ENCODE results near the gene ARL11.

Gene ARL11

GRCh38 chr13:49629947-49630346, 1.6 kb downstream of the ARL11 start:
- Histone ChIP-seq H3K36me3 (replicated peaks; ENCODE audit: insufficient read depth, low read length) (no peaks in the 10 kb centered on the region), H3K4me1 (ENCODE audit: low read length) (no peaks in the 10 kb centered on the region), H3K27ac (ENCODE audit: low read length) (no peak overlapping the region), H3K4me3 (ENCODE audit: low read length) (no peak overlapping the region), H3K9ac (ENCODE audit: low read length) (no peak overlapping the region), H4K20me1 (ENCODE audit: insufficient read depth, low read length) (no peaks in the 10 kb centered on the region), H3K79me2 (ENCODE audit: low read length) (no peaks in the 10 kb centered on the region), H3F3A (ENCODE audit: insufficient read depth, low read length) (no peaks in the 10 kb centered on the region), H3K4me2 (ENCODE audit: low read depth, low read length) (no peak overlapping the region), H3K9me3 (replicated peaks; ENCODE audit: insufficient read depth, low read length) (no peaks in the 10 kb centered on the region), H2AFZ (ENCODE audit: low read length) (no peak overlapping the region), H3K9me2 (replicated peaks; ENCODE audit: insufficient read depth, low read length) (no peaks in the 10 kb centered on the region), H3K27me3 (replicated peaks; ENCODE audit: insufficient read depth, low read length) (no peaks in the 10 kb centered on the region)
- no peak for DNase-seq
- no peak for TF ChIP-seq EZH2phosphoT487 (IDR thresholded peaks at IDR 0.05; ENCODE audit: low read length)
- TF ChIP-seq CTCF (IDR thresholded peaks at IDR 0.05; ENCODE audit: low read length), result no peak
- no peak for TF ChIP-seq EZH2 (optimal IDR thresholded peaks at IDR 0.05; ENCODE audit: low read depth, low read length)

- Histone ChIP-seq H2AFZ (ENCODE audit: low read length) (no peak overlapping the region), H3K9me2 (replicated peaks; ENCODE audit: insufficient read depth, low read length) (no peaks in the 10 kb centered on the region), H3K4me2 (ENCODE audit: low read depth, low read length) (no peak overlapping the region)
Measured at GRCh38 chr13:49630580-49630979, 2.3 kb downstream of the ARL11 start.

GRCh38 chr13:49632156-49632555, 3.8 kb downstream of the ARL11 start:
- no peak overlapping the region for H3K4me2 ChIP-seq (ENCODE audit: low read depth, low read length)
- no peaks in the 10 kb centered on the region for H3K9me3 ChIP-seq (replicated peaks; ENCODE audit: insufficient read depth, low read length)
- no peaks in the 10 kb centered on the region for H3K79me2 ChIP-seq (ENCODE audit: low read length)

More at GRCh38 chr13:49630580-49630979, 2.3 kb downstream of the ARL11 start:
- H3K9ac ChIP-seq (ENCODE audit: low read length), result no peak overlapping the region
- H3K27ac ChIP-seq (ENCODE audit: low read length), result no peak overlapping the region
- no peaks in the 10 kb centered on the region for H3K4me1 ChIP-seq (ENCODE audit: low read length)
- H3K9me3 ChIP-seq (replicated peaks; ENCODE audit: insufficient read depth, low read length), result no peaks in the 10 kb centered on the region
- H3K79me2 ChIP-seq (ENCODE audit: low read length), result no peaks in the 10 kb centered on the region
- no peak for TF ChIP-seq CTCF (IDR thresholded peaks at IDR 0.05; ENCODE audit: low read length)
- no peak for TF ChIP-seq EZH2 (optimal IDR thresholded peaks at IDR 0.05; ENCODE audit: low read depth, low read length)
- no peak for TF ChIP-seq EZH2phosphoT487 (IDR thresholded peaks at IDR 0.05; ENCODE audit: low read length)
- no peak overlapping the region for H3K4me3 ChIP-seq (ENCODE audit: low read length)
- DNase-seq, result no peak
- H3F3A ChIP-seq (ENCODE audit: insufficient read depth, low read length), result no peaks in the 10 kb centered on the region
- no peaks in the 10 kb centered on the region for H3K27me3 ChIP-seq (replicated peaks; ENCODE audit: insufficient read depth, low read length)
- H3K36me3 ChIP-seq (replicated peaks; ENCODE audit: insufficient read depth, low read length), result no peaks in the 10 kb centered on the region
- H4K20me1 ChIP-seq (ENCODE audit: insufficient read depth, low read length), result no peaks in the 10 kb centered on the region

More at GRCh38 chr13:49632156-49632555, 3.8 kb downstream of the ARL11 start:
- H3K27ac ChIP-seq (ENCODE audit: low read length), result no peak overlapping the region
- H3K27me3 ChIP-seq (replicated peaks; ENCODE audit: insufficient read depth, low read length), result no peaks in the 10 kb centered on the region
- no peak overlapping the region for H3K9ac ChIP-seq (ENCODE audit: low read length)
- no peaks in the 10 kb centered on the region for H3F3A ChIP-seq (ENCODE audit: insufficient read depth, low read length)
- H3K4me3 ChIP-seq (ENCODE audit: low read length), result no peak overlapping the region
- no peak overlapping the region for H2AFZ ChIP-seq (ENCODE audit: low read length)
- H3K9me2 ChIP-seq (replicated peaks; ENCODE audit: insufficient read depth, low read length), result no peaks in the 10 kb centered on the region
- DNase-seq, result no peak
- TF ChIP-seq EZH2phosphoT487 (IDR thresholded peaks at IDR 0.05; ENCODE audit: low read length) (no peak), CTCF (IDR thresholded peaks at IDR 0.05; ENCODE audit: low read length) (no peak), EZH2 (optimal IDR thresholded peaks at IDR 0.05; ENCODE audit: low read depth, low read length) (no peak)
- no peaks in the 10 kb centered on the region for H4K20me1 ChIP-seq (ENCODE audit: insufficient read depth, low read length)
- no peaks in the 10 kb centered on the region for H3K36me3 ChIP-seq (replicated peaks; ENCODE audit: insufficient read depth, low read length)
- H3K4me1 ChIP-seq (ENCODE audit: low read length), result no peaks in the 10 kb centered on the region

Measured in MM.1S (cell line).